Vagina (tissue), 2 donors: ENCODE measurements around the gene BTBD17. TPM values are rescaled to one million over a fixed set of nuclear protein-coding genes. Genes with fewer than 3 reads are reported as not detected.

Experiments
- DNase-seq, 2 donors: peaks; one replicate each; pipeline ENCODE4 v3.0.0-alpha.2; 2017; ENCODE audit errors: extremely low spot score in 2 of 2
- H3K27ac ChIP-seq: fragments of 200-600 bp; sonication (generic); one replicate; pipeline ENCODE4 v1.5.1; 2019
- H3K27me3 ChIP-seq: fragments of 200-600 bp; sonication (generic); one replicate; pipeline ENCODE4 v1.5.1; 2019
- H3K36me3 ChIP-seq, 2 donors: fragments of 200-600 bp; sonication (generic); one replicate each; pipeline ENCODE4 v1.5.1; 2017 to 2019
- H3K4me1 ChIP-seq: fragments of 200-600 bp; sonication (generic); one replicate; pipeline ENCODE4 v1.5.1; 2019
- H3K4me3 ChIP-seq, 2 donors: fragments of 200-600 bp; sonication (generic); 1 replicate in 1 of 2; 2 replicates in 1 of 2; pipeline ENCODE4 v1.5.1; 2016 to 2019
- H3K9me3 ChIP-seq: fragments of 200-600 bp; sonication (generic); one replicate; pipeline ENCODE4 v1.5.1; 2019
- POLR2A ChIP-seq, 2 donors: fragments of 450-650 bp; IDR thresholded peaks; one replicate each; pipeline ENCODE4 v1.6.1; 2017; ENCODE audit warnings: antibody characterized with exemption in 2 of 2, mild to moderate bottlenecking in 2 of 2, moderate library complexity in 2 of 2
- POLR2AphosphoS5 ChIP-seq, 2 donors: sonication (generic); formaldehyde crosslinking; IDR thresholded peaks; one replicate each; pipeline ENCODE4 v1.9.0; 2017; ENCODE audit warnings: antibody characterized with exemption in 2 of 2, mild to moderate bottlenecking in 2 of 2, low read depth in 1 of 2; ENCODE audit not compliant: insufficient read depth in 1 of 2
- intact Hi-C: fragments of 100-400 bp; cut with DNase I; formaldehyde crosslinking; loops from one replicate; pipeline ENCODE4 v1.15.1; 2023
- total RNA-seq: library from RNA; depleted of rRNA; stranded (reverse); fragments of >200 nt; gene quantifications from one replicate; pipeline ENCODE4 v1.2.3, GENCODE V29; 2016
- TF ChIP-seq, protein P1 (sequence below), 3 experiments: fragments of 450-650 bp in 2 of 3; fragments of 200-600 bp in 1 of 3; sonication (generic) in 1 of 3; IDR thresholded peaks; one replicate each; pipeline ENCODE4 v1.5.1; 2017 to 2019; ENCODE audit warnings: antibody characterized with exemption in 3 of 3, mild to moderate bottlenecking in 2 of 3, moderate library complexity in 2 of 3

Gene BTBD17
- total RNA-seq, 1 donor from 2014 or later, result not detected

DNA sequence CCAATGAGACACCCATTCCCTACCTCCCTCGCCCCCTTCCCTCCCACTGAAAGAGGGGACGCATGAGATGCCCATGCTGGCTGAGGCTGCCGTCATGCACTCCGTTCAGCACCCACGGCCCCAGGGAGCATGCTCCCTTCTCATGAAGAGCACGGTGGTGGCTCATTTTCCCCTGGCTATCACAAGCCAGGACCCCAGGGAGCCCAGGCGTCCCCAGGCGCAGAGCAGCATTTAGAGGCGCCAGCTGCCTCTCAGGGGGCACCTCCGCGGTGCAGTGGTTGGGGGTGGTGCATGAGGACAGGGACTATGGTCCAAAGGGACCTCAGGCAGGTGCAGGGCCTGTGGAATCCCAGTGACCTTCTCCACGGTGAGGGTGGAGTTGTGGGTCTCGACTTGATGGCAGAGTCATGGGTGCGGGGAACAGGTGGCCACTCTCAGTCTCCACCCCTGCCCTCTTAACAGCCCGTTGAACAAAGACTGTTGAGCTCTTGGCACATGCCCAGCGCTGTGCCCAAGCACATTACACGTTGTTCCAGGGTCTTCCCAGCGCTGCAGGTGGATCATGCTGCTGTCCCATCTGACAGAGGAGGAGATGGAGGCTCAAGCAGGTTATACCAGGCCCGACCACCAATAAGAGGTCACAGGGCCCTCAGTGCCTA lies 22.0 kb downstream of the BTBD17 start:
- Histone ChIP-seq H3K27me3 (no peaks in the 10 kb centered on the region), H3K36me3 (no peaks in the 10 kb centered on the region), H3K4me1 (no peaks in the 10 kb centered on the region), H3K9me3 (no peaks in the 10 kb centered on the region), H3K4me3 (no peak overlapping the region), H3K27ac (no peak overlapping the region)
- no peak for DNase-seq
- intact Hi-C loops, result no loop called here
- TF ChIP-seq, protein P1, sequence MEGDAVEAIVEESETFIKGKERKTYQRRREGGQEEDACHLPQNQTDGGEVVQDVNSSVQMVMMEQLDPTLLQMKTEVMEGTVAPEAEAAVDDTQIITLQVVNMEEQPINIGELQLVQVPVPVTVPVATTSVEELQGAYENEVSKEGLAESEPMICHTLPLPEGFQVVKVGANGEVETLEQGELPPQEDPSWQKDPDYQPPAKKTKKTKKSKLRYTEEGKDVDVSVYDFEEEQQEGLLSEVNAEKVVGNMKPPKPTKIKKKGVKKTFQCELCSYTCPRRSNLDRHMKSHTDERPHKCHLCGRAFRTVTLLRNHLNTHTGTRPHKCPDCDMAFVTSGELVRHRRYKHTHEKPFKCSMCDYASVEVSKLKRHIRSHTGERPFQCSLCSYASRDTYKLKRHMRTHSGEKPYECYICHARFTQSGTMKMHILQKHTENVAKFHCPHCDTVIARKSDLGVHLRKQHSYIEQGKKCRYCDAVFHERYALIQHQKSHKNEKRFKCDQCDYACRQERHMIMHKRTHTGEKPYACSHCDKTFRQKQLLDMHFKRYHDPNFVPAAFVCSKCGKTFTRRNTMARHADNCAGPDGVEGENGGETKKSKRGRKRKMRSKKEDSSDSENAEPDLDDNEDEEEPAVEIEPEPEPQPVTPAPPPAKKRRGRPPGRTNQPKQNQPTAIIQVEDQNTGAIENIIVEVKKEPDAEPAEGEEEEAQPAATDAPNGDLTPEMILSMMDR (IDR thresholded peaks at IDR 0.05), result no peak
- TF ChIP-seq POLR2A (IDR thresholded peaks at IDR 0.05) (no peak), POLR2AphosphoS5 (IDR thresholded peaks at IDR 0.05; ENCODE audit: insufficient read depth in 1 of 2, low read depth in 1 of 2) (no peak)

DNA sequence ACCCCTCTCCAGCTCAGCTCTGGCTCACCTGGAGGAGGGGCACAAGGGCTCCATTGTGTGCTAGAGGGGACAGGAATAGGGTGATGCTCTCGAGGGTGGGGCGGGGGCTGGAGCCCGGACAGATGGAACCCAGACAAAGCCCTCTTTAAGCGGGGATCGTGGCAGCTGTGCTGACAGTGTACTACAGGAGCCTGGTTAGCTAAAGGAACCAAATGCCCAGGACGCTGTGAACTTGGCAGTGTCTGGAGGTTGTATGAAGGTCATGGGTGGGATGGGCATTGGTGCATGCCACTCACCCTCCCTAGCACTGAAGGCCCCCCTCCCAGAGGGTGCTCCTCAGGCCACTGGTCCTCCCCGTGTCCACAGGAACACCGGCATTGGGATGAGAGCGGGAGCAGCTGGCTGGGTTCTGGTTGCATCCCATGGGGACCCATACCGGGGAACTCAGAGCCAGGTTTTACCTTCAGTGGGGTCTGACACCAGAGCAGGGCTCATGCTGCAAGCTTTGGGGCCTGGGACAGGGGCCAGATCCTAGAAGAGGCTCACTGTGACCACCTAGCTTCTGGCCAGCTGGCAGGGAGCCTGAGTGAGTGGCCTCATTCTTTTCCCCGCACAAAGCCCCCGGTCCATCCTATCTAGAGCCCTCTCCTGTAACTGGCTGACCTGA lies 23.7 kb downstream of the BTBD17 start:
- H3K4me1 ChIP-seq, result no peaks in the 10 kb centered on the region
- DNase-seq, result no peak
- H3K4me3 ChIP-seq, result no peak overlapping the region
- H3K36me3 ChIP-seq, result no peaks in the 10 kb centered on the region
- intact Hi-C loops, result no loop called here
- H3K27ac ChIP-seq, result no peak overlapping the region
- H3K27me3 ChIP-seq, result no peaks in the 10 kb centered on the region
- H3K9me3 ChIP-seq, result no peaks in the 10 kb centered on the region
- no peak for TF ChIP-seq POLR2AphosphoS5 (IDR thresholded peaks at IDR 0.05; ENCODE audit: insufficient read depth in 1 of 2, low read depth in 1 of 2)
- TF ChIP-seq POLR2A (IDR thresholded peaks at IDR 0.05), result no peak
- TF ChIP-seq, protein P1 (IDR thresholded peaks at IDR 0.05), result no peak

DNA sequence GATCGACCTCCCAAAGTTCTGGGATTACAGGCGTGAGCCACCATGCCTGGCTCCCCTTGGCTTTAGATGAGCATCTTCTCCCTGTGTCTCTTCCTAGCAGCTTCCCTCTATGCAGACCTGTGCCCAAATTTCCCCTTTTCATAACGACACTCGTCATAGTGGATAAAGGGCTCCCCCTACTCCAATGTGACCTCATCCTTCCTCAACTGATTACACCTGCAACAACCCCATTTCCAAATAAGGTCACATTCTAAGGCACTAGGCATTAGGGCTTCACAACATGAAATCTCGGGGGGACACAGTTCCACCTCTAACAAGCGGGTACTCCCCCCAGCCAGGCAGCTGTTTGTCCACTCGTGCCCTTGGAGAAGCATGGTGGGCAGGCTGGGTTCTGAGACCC lies 25.4 kb downstream of the BTBD17 start:
- Histone ChIP-seq H3K36me3 (no peaks in the 10 kb centered on the region), H3K9me3 (no peaks in the 10 kb centered on the region), H3K27ac (no peak overlapping the region), H3K27me3 (no peaks in the 10 kb centered on the region), H3K4me1 (no peaks in the 10 kb centered on the region), H3K4me3 (no peak overlapping the region)
- intact Hi-C loops, result no loop called here
- no peak for DNase-seq
- no peak for TF ChIP-seq POLR2AphosphoS5 (IDR thresholded peaks at IDR 0.05; ENCODE audit: insufficient read depth in 1 of 2, low read depth in 1 of 2)
- TF ChIP-seq, protein P1 (IDR thresholded peaks at IDR 0.05), result no peak
- TF ChIP-seq POLR2A (IDR thresholded peaks at IDR 0.05), result no peak

DNA sequence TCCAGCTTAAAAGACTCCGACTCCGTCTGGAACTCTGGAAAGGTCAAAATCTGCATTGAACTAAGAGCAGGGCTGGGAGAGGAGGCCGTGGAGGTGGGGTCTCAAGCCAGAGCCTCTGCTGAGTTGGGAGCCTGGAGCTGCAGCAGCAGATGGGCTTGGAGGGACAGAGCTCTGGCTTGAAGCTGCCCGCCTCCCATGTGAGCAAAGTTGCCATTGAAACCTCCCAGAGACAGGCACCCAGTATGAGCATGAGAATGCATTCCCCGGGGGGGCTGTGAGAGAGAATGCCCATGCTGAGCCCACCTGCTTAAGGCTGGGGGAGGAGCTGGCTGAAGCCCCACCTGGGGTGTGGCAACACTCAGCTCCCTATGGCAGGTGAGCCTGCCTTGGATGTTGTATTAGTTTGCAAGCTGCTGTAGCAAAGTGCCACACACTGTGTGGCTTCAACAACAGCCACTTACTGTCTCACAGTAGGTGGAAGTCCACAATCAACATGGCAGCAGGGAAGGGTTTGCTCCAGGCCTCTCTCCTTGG lies 26.1 kb downstream of the BTBD17 start:
- TF ChIP-seq, protein P1 (IDR thresholded peaks at IDR 0.05), result no peak
- TF ChIP-seq POLR2A (IDR thresholded peaks at IDR 0.05) (no peak), POLR2AphosphoS5 (IDR thresholded peaks at IDR 0.05; ENCODE audit: insufficient read depth in 1 of 2, low read depth in 1 of 2) (no peak)
- no peak for DNase-seq

More for the DNA sequence above, 26.1 kb downstream of the BTBD17 start:
- no peaks in the 10 kb centered on the region for H3K36me3 ChIP-seq
- intact Hi-C loops, result no loop called here
- H3K9me3 ChIP-seq, result no peaks in the 10 kb centered on the region
- H3K27ac ChIP-seq, result no peak overlapping the region
- no peaks in the 10 kb centered on the region for H3K4me1 ChIP-seq
- no peaks in the 10 kb centered on the region for H3K27me3 ChIP-seq
- H3K4me3 ChIP-seq, result no peak overlapping the region
